Neuronal stem cell (in vitro differentiated cells): ENCODE measurements around the gene SAP30L.

Source experiments
- DNase-seq: peaks from one replicate; pipeline ENCODE4 v3.0.0-alpha.2; 2013; ENCODE audit warnings: low spot score
- H2AFZ ChIP-seq: one replicate; pipeline ENCODE4 v1.6.1; 2013; ENCODE audit warnings: mild to moderate bottlenecking, low read length, inconsistent platforms
- H2AK5ac ChIP-seq: 2 replicates; pipeline ENCODE4 v1.6.1; 2013; ENCODE audit warnings: low read depth, mild to moderate bottlenecking, inconsistent platforms, low read length, moderate library complexity, mixed read lengths
- H2BK120ac ChIP-seq: 2 replicates; pipeline ENCODE4 v1.6.1; 2013; ENCODE audit warnings: low read depth, mild to moderate bottlenecking, inconsistent platforms, low read length, moderate library complexity, mixed read lengths
- H2BK12ac ChIP-seq: one replicate; pipeline ENCODE4 v1.6.1; 2013; ENCODE audit warnings: low read length, inconsistent platforms
- H2BK15ac ChIP-seq: 2 replicates; pipeline ENCODE4 v1.6.1; 2013; ENCODE audit warnings: mild to moderate bottlenecking, low read length, inconsistent platforms, mixed read lengths
- H2BK5ac ChIP-seq: one replicate; pipeline ENCODE4 v1.6.1; 2013; ENCODE audit warnings: inconsistent platforms, mild to moderate bottlenecking, low read length, moderate library complexity
- H3K14ac ChIP-seq: one replicate; pipeline ENCODE4 v1.6.1; 2013; ENCODE audit warnings: low read length, inconsistent platforms
- H3K18ac ChIP-seq: 2 replicates; pipeline ENCODE4 v1.6.1; 2013; ENCODE audit warnings: low read length, inconsistent platforms
- H3K23ac ChIP-seq: 2 replicates; pipeline ENCODE4 v1.6.1; 2013; ENCODE audit warnings: low read depth, mild to moderate bottlenecking, mixed read lengths, low read length, inconsistent platforms; ENCODE audit not compliant: poor library complexity
- H3K27ac ChIP-seq: replicated peaks from 3 replicates; pipeline ENCODE4 v1.5.1; 2013; ENCODE audit warnings: low read length, inconsistent platforms
- H3K27me3 ChIP-seq, 3 experiments: 2 replicates each; pipeline ENCODE4 v1.6.1; 2013; ENCODE audit warnings: low read length in 3 of 3, mild to moderate bottlenecking in 2 of 3, inconsistent platforms in 1 of 3, low read depth in 1 of 3, mixed read lengths in 1 of 3, moderate library complexity in 1 of 3; ENCODE audit not compliant: control insufficient read depth in 3 of 3, insufficient read depth in 3 of 3
- H3K36me3 ChIP-seq, 2 donors: replicated peaks in 1 of 2; 2 replicates each; pipeline ENCODE4 v1.6.1; 2013; ENCODE audit warnings: low read length in 2 of 2; ENCODE audit not compliant: control insufficient read depth in 2 of 2, insufficient read depth in 2 of 2
- H3K4ac ChIP-seq: 2 replicates; pipeline ENCODE4 v1.6.1; 2013; ENCODE audit warnings: inconsistent platforms, mild to moderate bottlenecking, low read length, moderate library complexity
- H3K4me1 ChIP-seq, 2 donors: 1 replicate in 1 of 2; 2 replicates in 1 of 2; pipeline ENCODE4 v1.6.1; 2013; ENCODE audit warnings: low read length in 2 of 2, low read depth in 1 of 2; ENCODE audit not compliant: control insufficient read depth in 2 of 2, insufficient read depth in 1 of 2
- H3K4me2 ChIP-seq: one replicate; pipeline ENCODE4 v1.6.1; 2013; ENCODE audit warnings: mild to moderate bottlenecking, low read length, inconsistent platforms; ENCODE audit not compliant: insufficient read depth, poor library complexity, severe bottlenecking
- H3K4me3 ChIP-seq, 2 donors: 2 replicates each; pipeline ENCODE4 v1.5.1; 2013; ENCODE audit warnings: low read length in 2 of 2, mild to moderate bottlenecking in 2 of 2, inconsistent platforms in 1 of 2, moderate library complexity in 1 of 2
- H3K79me1 ChIP-seq: one replicate; pipeline ENCODE4 v1.6.1; 2013; ENCODE audit warnings: low read depth, mild to moderate bottlenecking, inconsistent platforms, low read length, moderate library complexity
- H3K9ac ChIP-seq: one replicate; pipeline ENCODE4 v1.6.1; 2013; ENCODE audit warnings: mild to moderate bottlenecking, low read depth, low read length, inconsistent platforms; ENCODE audit not compliant: poor library complexity
- H3K9me3 ChIP-seq, 2 donors: replicated peaks in 1 of 2; 2 replicates each; pipeline versions ENCODE3 to v1.6.1; 2013; ENCODE audit warnings: low read length in 2 of 2, mild to moderate bottlenecking in 2 of 2, inconsistent platforms in 1 of 2, low read depth in 1 of 2, mixed read lengths in 1 of 2, moderate library complexity in 1 of 2; ENCODE audit not compliant: control insufficient read depth in 2 of 2, insufficient read depth in 1 of 2
- H4K8ac ChIP-seq: one replicate; pipeline ENCODE4 v1.6.1; 2013; ENCODE audit warnings: low read depth, mild to moderate bottlenecking, inconsistent platforms, low read length, moderate library complexity
- H4K91ac ChIP-seq: one replicate; pipeline ENCODE4 v1.6.1; 2013; ENCODE audit warnings: low read length, low read depth, mild to moderate bottlenecking, inconsistent platforms; ENCODE audit not compliant: poor library complexity
- WGBS, 2 donors: extraction: QIAGEN DNeasy Blood & Tissue Kit; methylation state at CpG; one replicate each; pipeline ENCODE4 v1.1.7; 2013; ENCODE audit warnings: missing lambda C conversion rate in 2 of 2, mixed read lengths in 1 of 2; ENCODE audit not compliant: insufficient read length in 2 of 2, insufficient replicate concordance in 1 of 2; ENCODE audit errors: extremely low coverage in 2 of 2; 5-methylcytosine and 5-hydroxymethylcytosine counted together

The SAP30L gene

GRCh38 chr5:154422298-154422697 is 23.5 kb upstream of the SAP30L start:
- no peak overlapping the region for H2BK120ac ChIP-seq
- H2BK12ac ChIP-seq = no peak overlapping the region
- H2BK15ac ChIP-seq = no peak overlapping the region
- no peak overlapping the region for H3K14ac ChIP-seq
- no peak overlapping the region for H3K4me3 ChIP-seq
- no peaks in the 10 kb centered on the region for H3K27me3 ChIP-seq
- peaks cover 0 to 24% of the 10 kb centered on the region in 2 donors for H3K36me3 ChIP-seq
- H2BK5ac ChIP-seq = no peak overlapping the region
- no peak overlapping the region for H3K9ac ChIP-seq
- no peak overlapping the region for H2AK5ac ChIP-seq
- no peak overlapping the region for H3K23ac ChIP-seq
- no peak overlapping the region for H4K91ac ChIP-seq
- H3K27ac ChIP-seq = no peak overlapping the region
- no peak for DNase-seq
- H4K8ac ChIP-seq = no peak overlapping the region
- no peak overlapping the region for H3K4ac ChIP-seq
- no peaks in the 10 kb centered on the region for H3K4me1 ChIP-seq
- H3K18ac ChIP-seq = no peak overlapping the region
- no CpG with 5 or more reads among the region's 2 CpGs for WGBS, 2 donors
- no peak overlapping the region for H3K4me2 ChIP-seq
- H2AFZ ChIP-seq = no peak overlapping the region
- H3K9me3 ChIP-seq = peaks cover 0 to 15% of the 10 kb centered on the region in 2 donors
- no peaks in the 10 kb centered on the region for H3K79me1 ChIP-seq

GRCh38 chr5:154428208-154428607 is 17.6 kb upstream of the SAP30L start:
- peaks cover 0 to 6% of the 10 kb centered on the region in 2 donors for H3K36me3 ChIP-seq
- no peak overlapping the region for H4K8ac ChIP-seq
- H3K4me1 ChIP-seq = no peaks in the 10 kb centered on the region
- WGBS, 2 donors = no CpG with 5 or more reads among the region's 3 CpGs
- no peak overlapping the region for H3K4me3 ChIP-seq
- no peak overlapping the region for H2BK12ac ChIP-seq
- no peak overlapping the region for H2BK5ac ChIP-seq
- H3K14ac ChIP-seq = no peak overlapping the region
- H3K23ac ChIP-seq = no peak overlapping the region
- H2BK15ac ChIP-seq = no peak overlapping the region
- DNase-seq = no peak
- H3K18ac ChIP-seq = no peak overlapping the region
- no peak overlapping the region for H2AK5ac ChIP-seq
- H2BK120ac ChIP-seq = no peak overlapping the region
- H3K9ac ChIP-seq = no peak overlapping the region
- H3K9me3 ChIP-seq = peaks cover 0 to 12% of the 10 kb centered on the region in 2 donors
- no peaks in the 10 kb centered on the region for H3K27me3 ChIP-seq
- H4K91ac ChIP-seq = no peak overlapping the region
- no peaks in the 10 kb centered on the region for H3K79me1 ChIP-seq
- no peak overlapping the region for H3K27ac ChIP-seq
- no peak overlapping the region for H3K4me2 ChIP-seq
- H3K4ac ChIP-seq = no peak overlapping the region
- no peak overlapping the region for H2AFZ ChIP-seq

GRCh38 chr5:154429341-154429740 is 16.5 kb upstream of the SAP30L start:
- Histone ChIP-seq H2AK5ac (no peak overlapping the region), H2AFZ (no peak overlapping the region), H3K79me1 (no peaks in the 10 kb centered on the region), H3K27ac (no peak overlapping the region), H2BK5ac (no peak overlapping the region), H3K9me3 (peaks cover 0 to 6% of the 10 kb centered on the region in 2 donors), H3K4me3 (no peak overlapping the region), H2BK120ac (no peak overlapping the region), H3K36me3 (peaks cover 0 to 13% of the 10 kb centered on the region in 2 donors), H3K14ac (no peak overlapping the region), H4K91ac (no peak overlapping the region), H2BK12ac (no peak overlapping the region), H3K4ac (no peak overlapping the region), H4K8ac (no peak overlapping the region), H2BK15ac (no peak overlapping the region), H3K27me3 (no peaks in the 10 kb centered on the region), H3K4me2 (no peak overlapping the region), H3K23ac (no peak overlapping the region), H3K9ac (no peak overlapping the region), H3K4me1 (no peaks in the 10 kb centered on the region), H3K18ac (no peak overlapping the region)
- WGBS, 2 donors = no CpG with 5 or more reads among the region's 1 CpG
- no peak for DNase-seq

GRCh38 chr5:154430466-154430865 is 15.3 kb upstream of the SAP30L start:
- WGBS, 2 donors = no CpG with 5 or more reads among the region's 4 CpGs
- DNase-seq = no peak

More at GRCh38 chr5:154430466-154430865, 15.3 kb upstream of the SAP30L start:
- Histone ChIP-seq H3K14ac (no peak overlapping the region), H3K4me1 (no peaks in the 10 kb centered on the region), H3K18ac (no peak overlapping the region), H3K27ac (no peak overlapping the region), H3K4me3 (no peak overlapping the region), H3K9me3 (peaks cover 0 to 11% of the 10 kb centered on the region in 2 donors), H3K9ac (no peak overlapping the region), H2BK15ac (no peak overlapping the region), H3K27me3 (no peaks in the 10 kb centered on the region), H2BK120ac (no peak overlapping the region), H3K36me3 (peaks cover 2 to 21% of the 10 kb centered on the region in 2 donors), H3K4ac (no peak overlapping the region), H3K4me2 (no peak overlapping the region), H3K79me1 (no peaks in the 10 kb centered on the region), H4K8ac (no peak overlapping the region), H2BK12ac (no peak overlapping the region), H2AFZ (no peak overlapping the region), H2AK5ac (no peak overlapping the region), H3K23ac (no peak overlapping the region), H4K91ac (no peak overlapping the region), H2BK5ac (no peak overlapping the region)
